ENCODE data around the gene OR5D18. TPM values are rescaled to one million over a fixed set of nuclear protein-coding genes. Genes with fewer than 3 reads are reported as not detected.
A peak's percentile ranks its signal among the peaks of the same experiment; 100 is the strongest.
"Not testable (repeated sequence)": the region's sequence is repeated elsewhere in the genome, so short reads cannot be mapped to it uniquely, and the experiment has no call there.

The OR5D18 gene
- polyA plus RNA-seq, 2 of the 4 experiments (the other 2 are of a cell fraction): not detected

DNA sequence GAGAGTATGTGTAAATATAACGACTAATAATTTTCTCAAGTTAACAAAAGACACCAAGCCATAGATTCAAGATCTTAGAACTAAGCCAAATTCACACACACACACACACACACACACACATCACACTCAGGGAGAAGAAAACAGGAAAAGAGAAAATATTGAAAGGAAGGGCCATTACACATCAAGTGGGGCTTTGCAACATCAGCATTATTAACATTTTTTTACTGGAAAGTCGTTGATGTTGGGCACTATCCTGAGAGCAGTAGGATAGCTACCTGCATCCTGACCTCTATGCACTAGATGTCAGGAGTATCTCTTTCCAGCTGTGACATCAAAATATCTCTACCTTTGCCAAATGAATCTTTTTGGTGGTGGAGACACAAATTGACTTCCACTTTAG lies 28.0 kb downstream of the OR5D18 start:
- DNase-seq (ENCODE audit: low read depth in 1 of 2, low spot score in 1 of 2): no peak
- no peak overlapping the region for H3K4me3 ChIP-seq
- no peaks in the 10 kb centered on the region for H3K9me3 ChIP-seq
- peak; percentile 61 for TF ChIP-seq MAFK (IDR thresholded peaks at IDR 0.05; ENCODE audit: partially characterized antibody)
- no peak for TF ChIP-seq E2F6 (IDR thresholded peaks at IDR 0.05; ENCODE audit: borderline replicate concordance, low read depth)
- no peak for ATAC-seq
- POLR2A ChIA-PET: no interaction called here
- H3K4me1 ChIP-seq: no peaks in the 10 kb centered on the region
- FAIRE-seq: no peak
- H3K4me2 ChIP-seq: no peak overlapping the region
- 2% methylated on average over 2 of the region's 2 CpGs for WGBS (ENCODE audit: missing lambda C conversion rate)
- CTCF ChIA-PET: interaction anchor here (0.6 kb wide), 1 partner anchor 498 kb away, joined by 3 read pairs; no protein-coding TSS in a partner anchor
- no peak overlapping the region for H3K27ac ChIP-seq

DNA sequence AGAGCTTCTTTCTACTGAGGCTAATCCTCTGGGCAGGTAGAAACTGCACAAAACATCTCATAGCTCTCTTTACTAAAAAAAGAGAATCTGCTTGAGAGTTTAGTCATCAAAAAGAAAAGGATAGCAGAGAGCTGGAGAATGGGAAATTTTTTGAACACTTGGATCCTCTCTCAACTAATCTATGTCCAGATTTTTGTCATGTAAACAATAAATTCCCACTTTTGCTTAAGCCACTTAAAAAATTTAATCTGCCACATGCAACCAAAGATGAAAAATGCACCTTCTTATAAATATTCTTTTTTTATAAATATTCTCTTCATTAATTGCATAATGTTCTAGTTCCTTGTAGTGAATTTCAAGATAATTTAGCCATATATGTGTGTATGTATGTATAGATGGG lies 29.6 kb downstream of the OR5D18 start:
- Histone ChIP-seq H3K27ac (no peak overlapping the region), H3K9me3 (no peaks in the 10 kb centered on the region), H3K4me3 (no peak overlapping the region), H3K4me1 (no peaks in the 10 kb centered on the region), H3K4me2 (no peak overlapping the region)
- FAIRE-seq (no peak), ATAC-seq (no peak), DNase-seq (ENCODE audit: low read depth in 1 of 2, low spot score in 1 of 2) (no peak)
- POLR2A ChIA-PET: no interaction called here
- CTCF ChIA-PET: no interaction called here
- no peak for TF ChIP-seq RAD21 (conservative IDR thresholded peaks at IDR 0.05 in 1 of 2, IDR thresholded peaks at IDR 0.05 in 1 of 2)
- TF ChIP-seq MAFK (IDR thresholded peaks at IDR 0.05; ENCODE audit: partially characterized antibody): peak; percentile 58

GRCh38 chr11:55852141-55852540 lies 32.7 kb downstream of the OR5D18 start:
- H3K9me3 ChIP-seq: no peaks in the 10 kb centered on the region
- no peak overlapping the region for H3K27ac ChIP-seq
- FAIRE-seq: no peak
- no peaks in the 10 kb centered on the region for H3K4me1 ChIP-seq
- ChIA-PET CTCF (no interaction called here), POLR2A (no interaction called here)
- no peak overlapping the region for H3K4me3 ChIP-seq
- 0% methylated on average over 1 of the region's 1 CpG for WGBS (ENCODE audit: missing lambda C conversion rate)
- no peak for ATAC-seq
- DNase-seq (ENCODE audit: low read depth in 1 of 2, low spot score in 1 of 2): no peak
- TF ChIP-seq TFCP2L1 (CRISPR knock-in tag; IDR thresholded peaks at IDR 0.05) (no peak), POLR2AphosphoS2 (conservative IDR thresholded peaks at IDR 0.05; ENCODE audit: low read length) (no peak), CBX8 (IDR thresholded peaks at IDR 0.05) (no peak), CHD2 (IDR thresholded peaks at IDR 0.05; ENCODE audit: low read length, partially characterized antibody) (no peak), KDM1A (IDR thresholded peaks at IDR 0.05; ENCODE audit: low read depth) (no peak)
- TF ChIP-seq, protein P1, sequence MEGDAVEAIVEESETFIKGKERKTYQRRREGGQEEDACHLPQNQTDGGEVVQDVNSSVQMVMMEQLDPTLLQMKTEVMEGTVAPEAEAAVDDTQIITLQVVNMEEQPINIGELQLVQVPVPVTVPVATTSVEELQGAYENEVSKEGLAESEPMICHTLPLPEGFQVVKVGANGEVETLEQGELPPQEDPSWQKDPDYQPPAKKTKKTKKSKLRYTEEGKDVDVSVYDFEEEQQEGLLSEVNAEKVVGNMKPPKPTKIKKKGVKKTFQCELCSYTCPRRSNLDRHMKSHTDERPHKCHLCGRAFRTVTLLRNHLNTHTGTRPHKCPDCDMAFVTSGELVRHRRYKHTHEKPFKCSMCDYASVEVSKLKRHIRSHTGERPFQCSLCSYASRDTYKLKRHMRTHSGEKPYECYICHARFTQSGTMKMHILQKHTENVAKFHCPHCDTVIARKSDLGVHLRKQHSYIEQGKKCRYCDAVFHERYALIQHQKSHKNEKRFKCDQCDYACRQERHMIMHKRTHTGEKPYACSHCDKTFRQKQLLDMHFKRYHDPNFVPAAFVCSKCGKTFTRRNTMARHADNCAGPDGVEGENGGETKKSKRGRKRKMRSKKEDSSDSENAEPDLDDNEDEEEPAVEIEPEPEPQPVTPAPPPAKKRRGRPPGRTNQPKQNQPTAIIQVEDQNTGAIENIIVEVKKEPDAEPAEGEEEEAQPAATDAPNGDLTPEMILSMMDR (IDR thresholded peaks at IDR 0.05): no peak
- H3K4me2 ChIP-seq: no peak overlapping the region

DNA sequence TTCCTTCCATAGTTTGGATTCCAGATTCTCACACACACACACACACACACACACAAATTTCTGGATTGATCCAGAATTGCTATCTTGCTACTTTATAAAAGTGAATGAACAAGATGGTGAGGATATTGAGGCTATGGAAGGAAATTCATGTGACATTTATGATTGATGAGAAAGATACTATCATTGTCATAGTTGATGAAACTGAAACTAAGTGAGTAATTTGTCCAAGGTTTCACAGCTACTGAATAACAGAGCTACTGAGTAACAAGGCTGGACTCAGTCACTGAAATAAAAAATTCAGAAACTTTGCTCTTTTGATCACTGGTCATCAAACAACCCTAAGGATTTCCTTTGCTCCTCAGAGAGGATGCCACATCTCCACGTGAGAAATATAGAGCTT lies 35.3 kb downstream of the OR5D18 start:
- no peak overlapping the region for H3K4me3 ChIP-seq
- no peaks in the 10 kb centered on the region for H3K4me1 ChIP-seq
- FAIRE-seq: no peak
- DNase-seq (ENCODE audit: low read depth in 1 of 2, low spot score in 1 of 2): no peak
- no peak for ATAC-seq
- H3K9me3 ChIP-seq: no peaks in the 10 kb centered on the region
- WGBS (ENCODE audit: missing lambda C conversion rate): 0% methylated on average over 1 of the region's 1 CpG
- no peak overlapping the region for H3K27ac ChIP-seq
- H3K4me2 ChIP-seq: no peak overlapping the region
- POLR2A ChIA-PET: no interaction called here
- CTCF ChIA-PET: no interaction called here
- TF ChIP-seq HOXA7 (CRISPR knock-in tag; IDR thresholded peaks at IDR 0.05) (no peak), RAD21 (conservative IDR thresholded peaks at IDR 0.05 in 1 of 2, IDR thresholded peaks at IDR 0.05 in 1 of 2) (no peak), ZC3H11A (IDR thresholded peaks at IDR 0.05) (no peak), PHF8 (IDR thresholded peaks at IDR 0.05; ENCODE audit: borderline replicate concordance, low read depth) (no peak), POLR2AphosphoS2 (conservative IDR thresholded peaks at IDR 0.05; ENCODE audit: low read length) (no peak), KDM1A (IDR thresholded peaks at IDR 0.05; ENCODE audit: low read depth) (no peak), MAZ (IDR thresholded peaks at IDR 0.05; ENCODE audit: borderline replicate concordance, low read depth, low read length) (no peak), JUN (IDR thresholded peaks at IDR 0.05) (no peak), NFE2L2 (conservative IDR thresholded peaks at IDR 0.05; ENCODE audit: low read length) (no peak), TP53 (CRISPR knock-in tag; IDR thresholded peaks at IDR 0.05) (no peak)
- TF ChIP-seq, protein P1 (IDR thresholded peaks at IDR 0.05): no peak
- TF ChIP-seq, protein P2, sequence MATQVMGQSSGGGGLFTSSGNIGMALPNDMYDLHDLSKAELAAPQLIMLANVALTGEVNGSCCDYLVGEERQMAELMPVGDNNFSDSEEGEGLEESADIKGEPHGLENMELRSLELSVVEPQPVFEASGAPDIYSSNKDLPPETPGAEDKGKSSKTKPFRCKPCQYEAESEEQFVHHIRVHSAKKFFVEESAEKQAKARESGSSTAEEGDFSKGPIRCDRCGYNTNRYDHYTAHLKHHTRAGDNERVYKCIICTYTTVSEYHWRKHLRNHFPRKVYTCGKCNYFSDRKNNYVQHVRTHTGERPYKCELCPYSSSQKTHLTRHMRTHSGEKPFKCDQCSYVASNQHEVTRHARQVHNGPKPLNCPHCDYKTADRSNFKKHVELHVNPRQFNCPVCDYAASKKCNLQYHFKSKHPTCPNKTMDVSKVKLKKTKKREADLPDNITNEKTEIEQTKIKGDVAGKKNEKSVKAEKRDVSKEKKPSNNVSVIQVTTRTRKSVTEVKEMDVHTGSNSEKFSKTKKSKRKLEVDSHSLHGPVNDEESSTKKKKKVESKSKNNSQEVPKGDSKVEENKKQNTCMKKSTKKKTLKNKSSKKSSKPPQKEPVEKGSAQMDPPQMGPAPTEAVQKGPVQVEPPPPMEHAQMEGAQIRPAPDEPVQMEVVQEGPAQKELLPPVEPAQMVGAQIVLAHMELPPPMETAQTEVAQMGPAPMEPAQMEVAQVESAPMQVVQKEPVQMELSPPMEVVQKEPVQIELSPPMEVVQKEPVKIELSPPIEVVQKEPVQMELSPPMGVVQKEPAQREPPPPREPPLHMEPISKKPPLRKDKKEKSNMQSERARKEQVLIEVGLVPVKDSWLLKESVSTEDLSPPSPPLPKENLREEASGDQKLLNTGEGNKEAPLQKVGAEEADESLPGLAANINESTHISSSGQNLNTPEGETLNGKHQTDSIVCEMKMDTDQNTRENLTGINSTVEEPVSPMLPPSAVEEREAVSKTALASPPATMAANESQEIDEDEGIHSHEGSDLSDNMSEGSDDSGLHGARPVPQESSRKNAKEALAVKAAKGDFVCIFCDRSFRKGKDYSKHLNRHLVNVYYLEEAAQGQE (IDR thresholded peaks at IDR 0.05): no peak

DNA sequence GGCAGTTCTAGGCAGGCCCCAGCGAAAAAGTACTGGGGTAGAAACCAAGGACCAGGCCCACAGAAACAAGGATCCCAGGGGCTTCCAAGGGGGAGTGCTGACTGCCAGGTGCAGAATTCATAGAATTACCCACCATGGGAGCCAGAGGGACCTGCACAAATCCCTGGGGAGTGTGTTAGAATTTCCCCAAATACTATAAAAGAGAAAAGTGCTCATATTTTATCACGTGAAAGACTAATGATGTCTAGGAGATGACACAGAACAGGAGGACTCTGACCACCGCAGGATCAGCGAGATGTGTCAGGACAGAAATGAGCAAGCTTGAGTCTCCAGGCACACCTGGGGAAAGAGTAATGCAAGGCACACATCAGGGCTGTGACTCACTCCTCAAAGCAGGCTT lies 47.9 kb downstream of the OR5D18 start:
- H3K9me3 ChIP-seq; CTCF ChIA-PET; H3K4me1 ChIP-seq; H3K4me2 ChIP-seq; FAIRE-seq; POLR2A ChIA-PET; DNase-seq (ENCODE audit: low read depth in 1 of 2, low spot score in 1 of 2); H3K27ac ChIP-seq; H3K4me3 ChIP-seq; ATAC-seq: not testable (repeated sequence)
- 10% methylated on average over 3 of the region's 4 CpGs for WGBS (ENCODE audit: missing lambda C conversion rate)
